Ureter (tissue), 1 donor: ENCODE measurements around the gene DCTN1. TPM values are rescaled to one million over a fixed set of nuclear protein-coding genes. Genes with fewer than 3 reads are reported as not detected.
A peak's percentile ranks its signal among the peaks of the same experiment; 100 is the strongest.
"Not testable (repeated sequence)": the region's sequence is repeated elsewhere in the genome, so short reads cannot be mapped to it uniquely, and the experiment has no call there.

Experiments used
- DNase-seq: peaks from one replicate; pipeline ENCODE4 v3.0.0-alpha.2; 2020; ENCODE audit warnings: low spot score
- total RNA-seq: library from RNA; stranded (reverse); gene quantifications from one replicate; pipeline ENCODE4 v1.2.4, GENCODE V29; 2023
- donor health status: DM: yes; HTN: yes; CAD: no.

DCTN1 gene
- total RNA-seq, 1 donor from 2014 or later = 143 TPM

GRCh38 chr2:74371421-74371820 is 8.7 kb downstream of the DCTN1 start:
- DNase-seq = no peak

GRCh38 chr2:74369976-74370375 is 10.1 kb downstream of the DCTN1 start:
- DNase-seq = no peak

- no peak for DNase-seq
Measured at GRCh38 chr2:74368499-74368898, 11.6 kb downstream of the DCTN1 start.

- no peak for DNase-seq
Measured at GRCh38 chr2:74367789-74368188, 12.3 kb downstream of the DCTN1 start.

GRCh38 chr2:74366036-74366435 is 14.1 kb downstream of the DCTN1 start:
- no peak for DNase-seq

- no peak for DNase-seq
Measured at GRCh38 chr2:74364533-74365505, 15.3 kb downstream of the DCTN1 start.

GRCh38 chr2:74361327-74361726 is 18.8 kb downstream of the DCTN1 start:
- DNase-seq = no peak

- no peak for DNase-seq
Measured at GRCh38 chr2:74357627-74358026, 22.5 kb downstream of the DCTN1 start.

- no peak for DNase-seq
Measured at GRCh38 chr2:74349889-74350288, 30.2 kb downstream of the DCTN1 start.

GRCh38 chr2:74347742-74348141 is 32.4 kb downstream of the DCTN1 start:
- no peak for DNase-seq

- DNase-seq = no peak
Measured at GRCh38 chr2:74347303-74347702, 32.8 kb downstream of the DCTN1 start.

- DNase-seq = no peak
Measured at GRCh38 chr2:74345272-74345943, 34.7 kb downstream of the DCTN1 start.

GRCh38 chr2:74343316-74343715 is 36.8 kb downstream of the DCTN1 start, which contains the start of gene SLC4A5:
TSS of gene SLC4A5 (minus strand) at chr2:74343416. CDS start at chr2:74315023, 28,393 bp downstream.
- no peak for DNase-seq

GRCh38 chr2:74336227-74336626 is 43.9 kb downstream of the DCTN1 start:
- not testable (repeated sequence) for DNase-seq

- peak; percentile 76 for DNase-seq
Measured at GRCh38 chr2:74334931-74335333, 45.2 kb downstream of the DCTN1 start.

GRCh38 chr2:74333896-74334586 is 46.1 kb downstream of the DCTN1 start:
- no peak for DNase-seq

GRCh38 chr2:74333175-74333574 is 46.9 kb downstream of the DCTN1 start:
- no peak for DNase-seq

- DNase-seq = no peak
Measured at GRCh38 chr2:74332550-74333174, 47.4 kb downstream of the DCTN1 start.

GRCh38 chr2:74328573-74328972 is 51.5 kb downstream of the DCTN1 start:
- no peak for DNase-seq

GRCh38 chr2:74328074-74328473 is 52.0 kb downstream of the DCTN1 start:
- DNase-seq = no peak

- DNase-seq = no peak
Measured at GRCh38 chr2:74327627-74328026, 52.5 kb downstream of the DCTN1 start.

- DNase-seq = no peak
Measured at GRCh38 chr2:74327199-74327598, 52.9 kb downstream of the DCTN1 start.
